Body of pancreas (tissue), 4 donors: Measurements from ENCODE around the gene CDHR5.

Source experiments
- CTCF ChIP-seq, 7 experiments: fragments of 450-650 bp in 4 of 7; fragments of 200-600 bp in 3 of 7; sonication (generic) in 3 of 7; IDR thresholded peaks; one replicate each; pipeline ENCODE4 v1.5.1; 2016 to 2019; ENCODE audit warnings: antibody characterized with exemption in 7 of 7
- POLR2A ChIP-seq, 3 donors: fragments of 450-650 bp; IDR thresholded peaks; one replicate each; pipeline ENCODE4 v1.6.1; 2016; ENCODE audit warnings: antibody characterized with exemption in 3 of 3, mild to moderate bottlenecking in 2 of 3

DNA sequence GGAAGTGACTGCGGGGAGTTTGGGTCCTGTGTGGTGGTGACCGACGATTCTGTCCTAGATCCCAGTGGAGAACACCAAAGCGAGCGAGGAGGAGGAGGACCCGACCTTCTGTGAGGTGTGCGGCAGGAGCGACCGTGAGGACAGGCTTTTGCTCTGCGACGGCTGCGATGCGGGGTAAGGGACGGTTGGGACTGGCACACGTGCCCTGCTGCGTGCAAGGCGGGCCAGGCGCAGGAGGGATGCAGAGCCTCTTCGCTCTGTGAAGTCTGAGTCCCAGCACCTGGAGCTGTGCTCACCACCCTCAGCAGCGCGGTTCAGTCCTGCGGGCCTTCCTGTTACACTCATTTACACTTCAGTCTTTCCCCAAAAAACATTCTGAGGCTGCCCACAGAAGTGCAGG is 32.3 kb downstream of the CDHR5 start:
- no peak for TF ChIP-seq CTCF (IDR thresholded peaks at IDR 0.05)
- TF ChIP-seq POLR2A (IDR thresholded peaks at IDR 0.05): no peak
